Keratinocyte (primary cell): ENCODE results near the gene CXCL1. TPM values are rescaled to one million over a fixed set of nuclear protein-coding genes. Genes with fewer than 3 reads are reported as not detected.

Source experiments
- DNase-seq: peaks from one replicate; pipeline ENCODE4 v3.0.0-alpha.2; 2011; ENCODE audit warnings: low read depth, missing footprints, low spot score
- FAIRE-seq: peaks from 2 replicates; lab custom pipeline; 2011; peaks lifted over from hg19 to GRCh38; lab: Jason Lieb, UNC
- H2AFZ ChIP-seq: 2 replicates; pipeline ENCODE4 v1.6.0; 2012; ENCODE audit warnings: low read length, control low read depth, inconsistent platforms; ENCODE audit not compliant: control insufficient read depth
- H3K27ac ChIP-seq: 2 replicates; pipeline ENCODE4 v1.5.1; 2011; ENCODE audit warnings: low read length; ENCODE audit not compliant: control insufficient read depth, insufficient read depth
- H3K27me3 ChIP-seq: 3 replicates; pipeline ENCODE4 v1.6.0; 2011; ENCODE audit warnings: low read length; ENCODE audit not compliant: control insufficient read depth, insufficient read depth; ENCODE audit errors: extremely low read depth
- H3K36me3 ChIP-seq, 2 experiments: 2 replicates in 1 of 2; 3 replicates in 1 of 2; pipeline ENCODE4 v1.5.1; 2011; ENCODE audit warnings: low read length in 2 of 2, mild to moderate bottlenecking in 1 of 2; ENCODE audit not compliant: control insufficient read depth in 2 of 2, insufficient read depth in 2 of 2; ENCODE audit errors: extremely low read depth in 1 of 2
- H3K4me1 ChIP-seq: 3 replicates; pipeline ENCODE4 v1.5.1; 2011; ENCODE audit warnings: low read length; ENCODE audit not compliant: control insufficient read depth, insufficient read depth; ENCODE audit errors: extremely low read depth
- H3K4me2 ChIP-seq: 3 replicates; pipeline ENCODE4 v1.6.0; 2011; ENCODE audit warnings: low read depth, low read length; ENCODE audit not compliant: control insufficient read depth, insufficient read depth; ENCODE audit errors: extremely low read depth
- H3K4me3 ChIP-seq, 3 experiments: fragments of 200-600 bp in 1 of 3; sonication (generic) in 1 of 3; 2 replicates in 2 of 3; 3 replicates in 1 of 3; pipeline ENCODE4 v1.5.1; 2011 to 2016; ENCODE audit warnings: low read length in 3 of 3, mild to moderate bottlenecking in 3 of 3, control low read depth in 2 of 3, inconsistent platforms in 1 of 3, low read depth in 1 of 3, mixed read lengths in 1 of 3, mixed run types in 1 of 3, moderate library complexity in 1 of 3; ENCODE audit not compliant: control insufficient read depth in 2 of 3, insufficient read depth in 2 of 3; ENCODE audit errors: extremely low read depth in 1 of 3
- H3K79me2 ChIP-seq: 2 replicates; pipeline ENCODE4 v1.6.0; 2012; ENCODE audit warnings: low read length; ENCODE audit not compliant: control insufficient read depth, insufficient read depth
- H3K9ac ChIP-seq: 3 replicates; pipeline ENCODE4 v1.6.0; 2011; ENCODE audit warnings: low read length; ENCODE audit not compliant: control insufficient read depth, insufficient read depth; ENCODE audit errors: extremely low read depth
- H3K9me1 ChIP-seq: 3 replicates; pipeline ENCODE4 v1.6.0; 2011; ENCODE audit warnings: low read length; ENCODE audit not compliant: control insufficient read depth, insufficient read depth; ENCODE audit errors: extremely low read depth
- H3K9me3 ChIP-seq: 2 replicates; pipeline ENCODE4 v1.5.1; 2012; ENCODE audit warnings: low read depth, low read length; ENCODE audit not compliant: control insufficient read depth
- H4K20me1 ChIP-seq: 3 replicates; pipeline ENCODE4 v1.6.0; 2011; ENCODE audit warnings: low read length; ENCODE audit not compliant: control insufficient read depth, insufficient read depth; ENCODE audit errors: extremely low read depth
- CTCF ChIP-seq, 3 experiments: IDR thresholded peaks in 1 of 3; conservative IDR thresholded peaks in 1 of 3; optimal IDR thresholded peaks in 1 of 3; 2 replicates in 2 of 3; 3 replicates in 1 of 3; pipeline versions ENCODE3 to v1.5.1; 2011; ENCODE audit warnings: low read length in 3 of 3, mild to moderate bottlenecking in 3 of 3, moderate library complexity in 2 of 3, control low read depth in 1 of 3, inconsistent platforms in 1 of 3; ENCODE audit not compliant: insufficient read depth in 2 of 3; ENCODE audit errors: extremely low read depth in 1 of 3
- EZH2 ChIP-seq: IDR thresholded peaks from one replicate; pipeline ENCODE4 v1.6.1; 2012; ENCODE audit warnings: inconsistent platforms, mild to moderate bottlenecking, low read length, moderate library complexity
- dilution Hi-C: fragments of 300-500 bp; cut with MboI; formaldehyde crosslinking; loops from one replicate; pipeline ENCODE4 v1.7.0; 2020; ENCODE audit warnings: low sequenced_read_pairs; ENCODE audit not compliant: extremely low pct_ligation_motif_present
- polyA plus RNA-seq, 5 experiments: library from polyadenylated mRNA; depleted of rRNA in 3 of 5; stranded (reverse) in 3 of 5; stranded (forward) in 1 of 5; unstranded in 1 of 5; fragments of >200 nt; gene quantifications; 1 replicate in 1 of 5; 2 replicates in 3 of 5; 3 replicates in 1 of 5; pipeline versions ENCODE4 v1.2.1 to v1.2.3, GENCODE V29; 2011 to 2012; ENCODE audit warnings: missing spikeins in 2 of 5, low read depth in 1 of 5, low replicate concordance in 1 of 5

The CXCL1 gene
- polyA plus RNA-seq, 1 donor (not counting 4 experiments of a cell fraction or from before 2014, with no cell fraction given): 35.5 TPM

- no peak for FAIRE-seq
- no peak for DNase-seq
- Histone ChIP-seq H3K27me3 (no peaks in the 10 kb centered on the region), H3K9me1 (no peaks in the 10 kb centered on the region), H3K9ac (no peak overlapping the region), H4K20me1 (no peaks in the 10 kb centered on the region), H3K36me3 (no peaks in the 10 kb centered on the region), H3K9me3 (no peaks in the 10 kb centered on the region), H3K4me2 (no peak overlapping the region), H3K4me1 (peaks cover 7% of the 10 kb centered on the region), H2AFZ (no peak overlapping the region), H3K27ac (no peak overlapping the region), H3K4me3 (no peak overlapping the region), H3K79me2 (no peaks in the 10 kb centered on the region)
- dilution Hi-C loops: no loop called here
- TF ChIP-seq CTCF (optimal IDR thresholded peaks at IDR 0.05 in 1 of 3, IDR thresholded peaks at IDR 0.05 in 1 of 3, conservative IDR thresholded peaks at IDR 0.05 in 1 of 3; ENCODE audit: extremely low read depth in 1 of 3, insufficient read depth in 2 of 3, low read length in 3 of 3): no peak
- TF ChIP-seq EZH2: no peak
Observed at GRCh38 chr4:73911746-73912145, 42.6 kb downstream of the CXCL1 start.

GRCh38 chr4:73912191-73912590 lies 43.0 kb downstream of the CXCL1 start:
- no peaks in the 10 kb centered on the region for H3K36me3 ChIP-seq
- H3K9me1 ChIP-seq: no peaks in the 10 kb centered on the region
- H3K27ac ChIP-seq: no peak overlapping the region
- DNase-seq: no peak
- no peaks in the 10 kb centered on the region for H3K79me2 ChIP-seq
- FAIRE-seq: no peak
- H3K9me3 ChIP-seq: no peaks in the 10 kb centered on the region
- dilution Hi-C loops: no loop called here
- H4K20me1 ChIP-seq: no peaks in the 10 kb centered on the region
- no peaks in the 10 kb centered on the region for H3K27me3 ChIP-seq
- H2AFZ ChIP-seq: no peak overlapping the region
- no peak overlapping the region for H3K4me2 ChIP-seq
- H3K4me1 ChIP-seq: peaks cover 10% of the 10 kb centered on the region
- no peak overlapping the region for H3K9ac ChIP-seq
- TF ChIP-seq EZH2 (no peak), CTCF (optimal IDR thresholded peaks at IDR 0.05 in 1 of 3, IDR thresholded peaks at IDR 0.05 in 1 of 3, conservative IDR thresholded peaks at IDR 0.05 in 1 of 3; ENCODE audit: extremely low read depth in 1 of 3, insufficient read depth in 2 of 3, low read length in 3 of 3) (no peak)
- H3K4me3 ChIP-seq: no peak overlapping the region
